Calu3 (cell line): ENCODE measurements around the gene TRO. TPM values are rescaled to one million over a fixed set of nuclear protein-coding genes. Genes with fewer than 3 reads are reported as not detected.

Source experiments
- BruUV-seq: library from RNA; stranded (reverse); fragments of 400-500 nt; replicated peaks from 2 replicates; lab custom pipeline; 2021; lab: Mats Ljungman, UMichigan
- CTCF ChIA-PET: fragments of 300-600 bp; sonication (Branson Sonifier 250); formaldehyde crosslinking; loops from one replicate; lab custom pipeline; 2022; ENCODE audit warnings: antibody characterized with exemption; lab: Charles Lee
- DNase-seq: peaks from one replicate; pipeline ENCODE4 v3.0.0; 2022
- H3K27ac Mint-ChIP-seq: one replicate; pipeline ENCODE4 v1.8.0; 2022; ENCODE audit warnings: mixed read lengths; ENCODE audit not compliant: unreplicated experiment
- H3K27me3 Mint-ChIP-seq: one replicate; pipeline ENCODE4 v1.8.0; 2022; ENCODE audit warnings: mixed read lengths; ENCODE audit not compliant: unreplicated experiment
- H3K36me3 Mint-ChIP-seq: one replicate; pipeline ENCODE4 v1.8.0; 2022; ENCODE audit warnings: mild to moderate bottlenecking, moderate library complexity, mixed read lengths; ENCODE audit not compliant: insufficient read depth, unreplicated experiment
- H3K4me1 Mint-ChIP-seq: one replicate; pipeline ENCODE4 v1.8.0; 2022; ENCODE audit warnings: mild to moderate bottlenecking, low read depth, mixed read lengths; ENCODE audit not compliant: unreplicated experiment
- H3K4me3 Mint-ChIP-seq: one replicate; pipeline ENCODE4 v1.8.0; 2022; ENCODE audit warnings: mild to moderate bottlenecking, low read depth, moderate library complexity, mixed read lengths; ENCODE audit not compliant: unreplicated experiment
- H3K9me3 Mint-ChIP-seq: one replicate; pipeline ENCODE4 v1.8.0; 2022; ENCODE audit warnings: low read depth, mixed read lengths; ENCODE audit not compliant: unreplicated experiment
- CTCF ChIP-seq: fragments of 200-600 bp; IDR thresholded peaks from one replicate; pipeline ENCODE4 v1.8.0; 2022; ENCODE audit warnings: antibody characterized with exemption; ENCODE audit not compliant: unreplicated experiment
- intact Hi-C: fragments of 100-400 bp; cut with micrococcal nuclease; formaldehyde crosslinking; loops from one replicate; pipeline ENCODE4 v1.10.0; 2022; ENCODE audit not compliant: unreplicated experiment
- total RNA-seq: library from RNA; stranded (reverse); gene quantifications from 2 replicates; pipeline ENCODE4 v1.2.3, GENCODE V29; 2022

TRO gene
- total RNA-seq, 1 experiment from 2014 or later = not detected

- Mint-ChIP-seq H3K27me3 (no peaks in the 10 kb centered on the region), H3K27ac (no peak overlapping the region), H3K36me3 (no peaks in the 10 kb centered on the region), H3K9me3 (no peaks in the 10 kb centered on the region), H3K4me1 (no peaks in the 10 kb centered on the region), H3K4me3 (no peak overlapping the region)
- intact Hi-C loops = no loop called here
- DNase-seq = no peak
- CTCF ChIA-PET = no interaction called here
- TF ChIP-seq CTCF = no peak
- no TSS peak for BruUV-seq
Measured at GRCh38 chrX:54978448-54978847, 57.8 kb downstream of the TRO start.

- Mint-ChIP-seq H3K4me3 (no peak overlapping the region), H3K4me1 (no peaks in the 10 kb centered on the region), H3K36me3 (no peaks in the 10 kb centered on the region), H3K27me3 (no peaks in the 10 kb centered on the region), H3K9me3 (no peaks in the 10 kb centered on the region), H3K27ac (no peak overlapping the region)
- intact Hi-C loops = no loop called here
- CTCF ChIA-PET = no interaction called here
- BruUV-seq = no TSS peak
- no peak for TF ChIP-seq CTCF
- DNase-seq = no peak
Measured at GRCh38 chrX:54979432-54979831, 58.8 kb downstream of the TRO start.

GRCh38 chrX:54980334-54980733 is 59.7 kb downstream of the TRO start:
- Mint-ChIP-seq H3K9me3 (no peaks in the 10 kb centered on the region), H3K4me3 (no peak overlapping the region)
- TF ChIP-seq CTCF = no peak

More at GRCh38 chrX:54980334-54980733, 59.7 kb downstream of the TRO start:
- DNase-seq = no peak
- H3K27ac Mint-ChIP-seq = no peak overlapping the region
- CTCF ChIA-PET = no interaction called here
- no peaks in the 10 kb centered on the region for H3K36me3 Mint-ChIP-seq
- BruUV-seq = no TSS peak
- H3K4me1 Mint-ChIP-seq = no peaks in the 10 kb centered on the region
- H3K27me3 Mint-ChIP-seq = no peaks in the 10 kb centered on the region
- intact Hi-C loops = loop anchor here (10.0 kb wide), 1 partner anchor 54 kb away; the partner anchor contains the start of gene ALAS2

Other genes starting within 250 kb of the TRO start
- 0.47 TPM in 1 of 2 replicates, not detected in the other for gene ITIH6, start 122.6 kb upstream of the TRO start, total RNA-seq
- gene MAGED2, start 113.1 kb upstream of the TRO start, total RNA-seq = 78.7 and 82.5 TPM in 2 replicates
- 0.31 TPM in 1 of 2 replicates, not detected in the other for gene PFKFB1, start 73.4 kb downstream of the TRO start, total RNA-seq
- gene APEX2, start 79.5 kb downstream of the TRO start, total RNA-seq = 28.7 and 32.4 TPM in 2 replicates
- not detected in 2 replicates for gene ALAS2, start 110.2 kb downstream of the TRO start, total RNA-seq
- not detected in 2 replicates for gene PAGE2B, start 154.2 kb downstream of the TRO start, total RNA-seq
- not detected in 2 replicates for gene PAGE2, start 168.2 kb downstream of the TRO start, total RNA-seq